Measurements from ENCODE around the gene USP6. TPM values are rescaled to one million over a fixed set of nuclear protein-coding genes. Genes with fewer than 3 reads are reported as not detected.
"Not testable (repeated sequence)": the region's sequence is repeated elsewhere in the genome, so short reads cannot be mapped to it uniquely, and the experiment has no call there.

USP6 gene
- total and polyA plus RNA-seq, 2 of the 13 experiments (the other 11 are each of a cell fraction or from before 2014, with no cell fraction given), result 0.04 TPM; not detected in 1

- WGBS (ENCODE audit: low lambda C conversion rate), result 18% methylated on average over 6 of the region's 7 CpGs
- not testable (repeated sequence) for BruUV-seq (replicated peaks)
Observed at GRCh38 chr17:5165791-5166564, 50.1 kb downstream of the USP6 start.

GRCh38 chr17:5175027-5175426 is 59.2 kb downstream of the USP6 start:
- H3K36me3 ChIP-seq (replicated peaks in 1 of 2; ENCODE audit: control insufficient read depth in 1 of 2, insufficient read depth in 2 of 2, low read length in 2 of 2); H3K9me3 ChIP-seq (ENCODE audit: low read length); H3K27ac ChIP-seq (ENCODE audit: extremely low read length, insufficient read depth, low read length); H3K79me2 ChIP-seq (ENCODE audit: insufficient read depth, low read length); H3K4me2 ChIP-seq (ENCODE audit: low read depth, low read length); H3K4me1 ChIP-seq (ENCODE audit: insufficient read depth, low read length); H3K9ac ChIP-seq (ENCODE audit: insufficient read depth, low read depth, low read length); H4K20me1 ChIP-seq (ENCODE audit: insufficient read depth, low read length); CTCF ChIA-PET (ENCODE audit: low intra/inter-chr PET ratio, low total read pairs); POLR2A ChIA-PET; H3K4me3 ChIP-seq (replicated peaks in 1 of 3; ENCODE audit: insufficient read depth in 1 of 3, low read depth in 2 of 3, low read length in 3 of 3); ATAC-seq; FAIRE-seq; BruUV-seq (replicated peaks); H2AFZ ChIP-seq (ENCODE audit: low read length); H3K27me3 ChIP-seq (ENCODE audit: control insufficient read depth in 1 of 2, insufficient read depth in 2 of 2, low read length in 2 of 2); DNase-seq (ENCODE audit: low spot score); in situ Hi-C loops (cut with HindIII; ENCODE audit: extremely low pct_ligation_motif_present, low pct_unique_long_range_greater_than_20kb); intact Hi-C loops (cut with micrococcal nuclease; ENCODE audit: unreplicated experiment): not testable (repeated sequence)
- 69% methylated on average over 5 of the region's 7 CpGs for WGBS (ENCODE audit: low lambda C conversion rate)

More at GRCh38 chr17:5165791-5166564, 50.1 kb downstream of the USP6 start:
- DNase-seq (ENCODE audit: low spot score); CTCF ChIA-PET (ENCODE audit: low intra/inter-chr PET ratio, low total read pairs); H3K4me3 ChIP-seq (replicated peaks in 1 of 3; ENCODE audit: insufficient read depth in 1 of 3, low read depth in 2 of 3, low read length in 3 of 3); ATAC-seq; H3K9ac ChIP-seq (ENCODE audit: insufficient read depth, low read depth, low read length); POLR2A ChIA-PET; H3K4me1 ChIP-seq (ENCODE audit: insufficient read depth, low read length); H3K27me3 ChIP-seq (ENCODE audit: control insufficient read depth in 1 of 2, insufficient read depth in 2 of 2, low read length in 2 of 2); H3K36me3 ChIP-seq (replicated peaks in 1 of 2; ENCODE audit: control insufficient read depth in 1 of 2, insufficient read depth in 2 of 2, low read length in 2 of 2); FAIRE-seq; H3K27ac ChIP-seq (ENCODE audit: extremely low read length, insufficient read depth, low read length); H3K9me3 ChIP-seq (ENCODE audit: low read length); in situ Hi-C loops (cut with HindIII; ENCODE audit: extremely low pct_ligation_motif_present, low pct_unique_long_range_greater_than_20kb); H3K4me2 ChIP-seq (ENCODE audit: low read depth, low read length); H2AFZ ChIP-seq (ENCODE audit: low read length); intact Hi-C loops (cut with micrococcal nuclease; ENCODE audit: unreplicated experiment); H3K79me2 ChIP-seq (ENCODE audit: insufficient read depth, low read length); H4K20me1 ChIP-seq (ENCODE audit: insufficient read depth, low read length): not testable (repeated sequence)

GRCh38 chr17:5179003-5179402 is 63.2 kb downstream of the USP6 start:
- Histone ChIP-seq H3K4me1 (ENCODE audit: insufficient read depth, low read length) (no peaks in the 10 kb centered on the region), H3K9ac (ENCODE audit: insufficient read depth, low read depth, low read length) (no peak overlapping the region), H3K27ac (ENCODE audit: extremely low read length, insufficient read depth, low read length) (no peak overlapping the region), H3K27me3 (ENCODE audit: control insufficient read depth in 1 of 2, insufficient read depth in 2 of 2, low read length in 2 of 2) (no peaks in the 10 kb centered on the region), H3K9me3 (ENCODE audit: low read length) (peaks cover 28% of the 10 kb centered on the region), H3K79me2 (ENCODE audit: insufficient read depth, low read length) (no peaks in the 10 kb centered on the region), H4K20me1 (ENCODE audit: insufficient read depth, low read length) (no peaks in the 10 kb centered on the region), H3K4me3 (replicated peaks in 1 of 3; ENCODE audit: insufficient read depth in 1 of 3, low read depth in 2 of 3, low read length in 3 of 3) (no peak overlapping the region), H2AFZ (ENCODE audit: low read length) (no peak overlapping the region), H3K4me2 (ENCODE audit: low read depth, low read length) (no peak overlapping the region), H3K36me3 (replicated peaks in 1 of 2; ENCODE audit: control insufficient read depth in 1 of 2, insufficient read depth in 2 of 2, low read length in 2 of 2) (no peaks in the 10 kb centered on the region)
- no peak for ATAC-seq
- BruUV-seq (replicated peaks), result no TSS peak
- in situ Hi-C loops (cut with HindIII; ENCODE audit: extremely low pct_ligation_motif_present, low pct_unique_long_range_greater_than_20kb) (no loop called here), intact Hi-C loops (cut with micrococcal nuclease; ENCODE audit: unreplicated experiment) (no loop called here)
- FAIRE-seq, result no peak
- POLR2A ChIA-PET, result no interaction called here
- CTCF ChIA-PET (ENCODE audit: low intra/inter-chr PET ratio, low total read pairs), result no interaction called here
- DNase-seq (ENCODE audit: low spot score), result no peak
- TF ChIP-seq MED8 (CRISPR knock-in tag; IDR thresholded peaks at IDR 0.05; ENCODE audit: insufficient replicate concordance) (no peak), ZSCAN29 (CRISPR knock-in tag; conservative IDR thresholded peaks at IDR 0.05) (no peak), ZNF446 (CRISPR knock-in tag; IDR thresholded peaks at IDR 0.05) (no peak), MXI1 (IDR thresholded peaks at IDR 0.05; ENCODE audit: borderline replicate concordance, low read depth, low read length) (no peak)
- 64% methylated on average over 11 of the region's 12 CpGs for WGBS (ENCODE audit: low lambda C conversion rate)

Measured in HepG2 (cell line).